HUDEP-2 (cell line): Measurements from ENCODE around the gene PLCD1.
A peak's percentile ranks its signal among the peaks of the same experiment; 100 is the strongest.
"Not testable (repeated sequence)": the region's sequence is repeated elsewhere in the genome, so short reads cannot be mapped to it uniquely, and the experiment has no call there.

ENCODE experiments used
- DNase-seq, 76 experiments: peaks; one replicate each; lab custom pipeline; 2025; ENCODE audit not compliant: unreplicated experiment in 76 of 76; lab: John Stamatoyannopoulos, UW

The PLCD1 gene

DNA sequence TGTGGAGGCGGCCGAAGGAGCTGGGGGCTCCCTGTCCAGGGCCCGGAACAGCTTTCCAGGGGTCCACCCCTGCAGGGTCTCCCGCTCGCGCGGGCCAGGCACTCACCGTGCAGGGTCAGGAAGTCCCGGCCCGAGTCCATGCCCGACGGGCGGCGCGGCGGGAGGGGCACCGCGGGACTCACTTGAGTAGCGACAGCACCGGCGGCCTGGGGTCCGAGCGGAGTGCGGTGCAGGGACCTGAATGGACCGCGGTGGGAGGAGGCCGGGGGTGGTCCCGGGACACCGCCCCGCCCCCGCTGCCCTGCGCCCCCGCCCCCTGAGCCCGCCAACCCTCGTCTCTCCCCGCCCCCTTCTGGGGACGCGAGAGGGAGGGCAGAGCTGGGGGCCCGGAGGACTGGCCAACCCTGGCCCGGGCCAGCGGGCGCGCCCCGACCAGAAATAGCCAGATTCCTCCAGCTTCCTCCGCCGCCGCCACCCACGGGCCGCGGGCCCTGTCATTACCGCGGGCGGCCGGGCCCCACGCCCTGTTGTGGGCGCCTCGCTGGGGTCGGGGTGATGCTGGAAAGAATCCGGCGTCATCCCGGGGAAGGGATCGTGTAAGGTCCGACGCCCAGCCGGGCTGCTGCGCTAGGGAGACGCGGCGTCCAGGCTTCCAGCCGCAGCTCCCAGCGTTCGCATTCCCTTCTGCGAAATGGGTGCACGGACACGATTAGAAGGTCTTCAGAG is at the start of gene PLCD1:
PLCD1 (minus strand) TSS at position 243 of the 726 bp plus-strand sequence; CDS start at position 140, 103 bp downstream.
- DNase-seq = no peak

DNA sequence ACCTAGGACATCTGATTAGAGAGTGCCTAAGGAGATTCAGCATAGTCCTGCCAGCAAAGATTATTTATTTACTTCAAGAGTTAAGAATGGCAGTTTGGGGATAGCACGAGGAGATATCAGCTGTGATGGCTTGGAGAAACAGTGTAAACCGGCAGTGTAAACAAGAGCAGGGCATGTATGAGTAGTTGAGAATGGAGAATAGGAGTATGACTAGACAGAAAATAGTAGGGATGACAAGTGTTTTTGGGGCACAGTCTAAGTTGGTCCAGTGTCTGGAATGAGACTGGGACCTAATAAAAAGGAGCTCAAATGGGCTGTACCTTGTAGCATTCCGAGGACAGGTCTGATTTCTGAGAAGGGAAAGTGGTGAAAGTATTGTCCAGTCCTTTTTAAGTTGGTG is 47.6 kb upstream of the PLCD1 start:
- not testable (repeated sequence) for DNase-seq

DNA sequence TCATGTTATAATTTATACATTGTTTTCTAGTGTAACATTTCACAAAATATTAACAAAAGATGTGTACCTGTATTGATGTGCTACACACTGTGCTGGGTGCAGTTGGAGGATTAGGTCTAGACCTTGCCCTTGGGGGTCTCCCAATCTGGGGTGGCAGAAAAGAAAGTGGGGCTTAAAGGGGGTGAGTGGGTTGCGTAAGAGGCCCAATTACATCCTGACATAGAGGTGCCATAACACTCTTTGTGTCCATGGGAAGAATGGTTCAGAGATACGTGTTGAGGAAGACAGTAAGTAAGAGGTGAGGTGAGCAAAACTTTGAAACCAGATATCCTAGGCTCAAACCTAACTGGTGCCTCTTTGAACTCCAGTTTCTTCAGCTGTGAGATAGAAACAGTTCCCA is 40.6 kb upstream of the PLCD1 start:
- no peak for DNase-seq

DNA sequence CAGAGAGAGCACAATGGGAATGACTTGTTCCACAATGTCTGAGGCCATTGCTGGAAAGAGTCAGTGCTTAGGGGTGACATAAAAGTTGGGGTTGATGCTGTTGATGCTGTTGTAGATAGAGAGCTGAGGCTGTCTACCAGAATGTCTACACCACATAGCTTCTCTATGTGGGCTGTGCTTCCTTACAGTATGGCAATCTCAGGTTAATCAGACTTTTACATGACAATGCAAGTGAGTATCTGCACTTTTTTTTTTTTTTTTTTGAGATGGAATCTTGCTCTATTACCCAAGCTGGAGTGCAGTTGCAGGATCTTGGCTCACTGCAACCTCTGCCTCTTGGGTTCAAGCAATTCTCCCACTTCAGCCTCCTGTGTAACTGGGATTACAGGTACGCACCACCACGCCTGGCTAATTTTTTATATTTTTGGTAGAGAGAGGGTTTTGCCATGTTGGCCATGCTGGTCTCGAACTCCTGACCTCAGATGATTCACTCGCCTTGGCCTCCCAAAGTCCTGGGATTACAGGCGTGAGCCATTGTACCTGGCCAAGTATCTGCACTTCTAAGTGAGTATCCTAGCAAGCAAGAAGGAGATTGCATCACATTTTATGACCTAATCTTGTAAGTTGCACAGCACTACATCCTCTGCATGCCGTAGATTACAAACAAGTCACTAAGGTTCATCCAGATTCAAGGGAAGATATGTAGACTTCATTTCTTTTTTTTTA is 38.2 kb upstream of the PLCD1 start:
- no peak for DNase-seq

DNA sequence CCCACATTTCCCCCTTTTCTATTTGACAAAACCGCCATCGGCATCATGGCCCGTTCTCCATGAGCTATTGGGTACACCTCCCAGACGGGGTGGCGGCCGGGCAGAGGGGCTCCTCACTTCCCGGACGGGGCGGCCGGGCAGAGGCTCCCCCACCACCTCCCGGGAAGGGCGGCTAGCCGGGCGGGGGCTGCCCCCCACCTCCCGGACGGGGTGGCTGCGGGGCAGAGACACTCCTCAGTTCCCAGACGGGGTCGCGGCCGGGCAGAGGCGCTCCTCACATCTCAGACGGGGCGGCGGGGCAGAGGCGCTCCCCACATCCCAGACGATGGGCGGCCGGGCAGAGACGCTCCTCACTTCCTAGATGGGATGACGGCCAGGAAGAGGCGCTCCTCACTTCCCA is 35.0 kb upstream of the PLCD1 start:
- DNase-seq = not testable (repeated sequence)

DNA sequence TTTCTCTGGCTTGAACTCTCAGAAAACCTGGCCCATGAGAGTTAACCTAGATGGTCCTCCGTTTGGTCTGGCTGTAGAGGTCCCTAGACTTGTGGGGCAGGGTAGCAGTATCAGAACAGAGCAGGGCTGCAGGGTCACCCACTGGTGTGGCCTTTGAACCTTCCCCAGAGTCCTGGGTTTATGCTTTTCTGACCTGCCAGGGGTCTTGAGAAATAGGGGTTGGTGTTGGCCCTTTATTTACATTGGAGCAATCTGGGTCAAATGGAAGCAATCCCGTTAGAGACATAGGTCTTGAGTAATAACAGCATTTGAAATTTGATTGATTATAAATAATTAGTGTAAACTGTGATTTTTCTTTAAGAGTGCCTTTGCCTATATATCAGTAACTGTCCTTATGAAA is 33.4 kb upstream of the PLCD1 start:
- DNase-seq = no peak

DNA sequence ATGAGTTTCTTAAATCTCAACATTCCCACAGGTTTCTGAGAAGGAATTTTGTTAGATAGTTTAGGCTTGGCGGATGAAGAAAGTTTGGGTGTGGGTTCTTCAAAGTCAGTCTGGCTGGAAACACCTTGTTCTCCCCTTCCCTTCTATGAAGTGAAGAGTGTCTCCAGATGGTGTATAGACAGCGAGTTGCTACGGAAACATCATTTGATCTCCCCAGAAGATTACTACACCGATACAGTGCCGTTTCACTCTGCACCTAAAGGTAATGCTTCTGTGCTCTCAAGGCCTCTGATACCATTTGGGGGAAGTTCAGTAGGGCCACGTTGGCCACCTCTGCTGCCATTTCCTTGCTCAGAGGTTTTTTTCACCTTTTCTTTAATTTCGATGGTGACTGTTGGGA is 30.1 kb upstream of the PLCD1 start:
- DNase-seq = no peak

DNA sequence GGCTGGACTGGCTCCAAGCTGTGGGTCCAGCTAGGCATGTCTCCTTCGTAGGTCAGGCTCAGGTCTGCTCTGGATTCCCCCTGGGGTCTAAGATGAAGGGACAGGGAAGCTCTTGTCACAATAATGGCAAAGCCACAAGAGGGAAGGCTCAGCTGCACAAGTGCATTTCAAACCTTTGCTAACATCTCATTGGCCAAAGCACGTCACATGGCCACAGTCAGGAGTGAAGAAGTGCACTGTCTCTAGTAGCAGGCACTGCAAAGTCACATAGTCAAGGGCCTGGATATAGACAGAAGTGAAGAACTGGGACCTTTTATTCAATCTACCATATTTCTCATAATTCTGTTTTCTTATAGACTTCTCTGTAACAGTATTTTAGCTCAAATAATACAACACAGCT is 29.7 kb upstream of the PLCD1 start:
- no peak for DNase-seq

DNA sequence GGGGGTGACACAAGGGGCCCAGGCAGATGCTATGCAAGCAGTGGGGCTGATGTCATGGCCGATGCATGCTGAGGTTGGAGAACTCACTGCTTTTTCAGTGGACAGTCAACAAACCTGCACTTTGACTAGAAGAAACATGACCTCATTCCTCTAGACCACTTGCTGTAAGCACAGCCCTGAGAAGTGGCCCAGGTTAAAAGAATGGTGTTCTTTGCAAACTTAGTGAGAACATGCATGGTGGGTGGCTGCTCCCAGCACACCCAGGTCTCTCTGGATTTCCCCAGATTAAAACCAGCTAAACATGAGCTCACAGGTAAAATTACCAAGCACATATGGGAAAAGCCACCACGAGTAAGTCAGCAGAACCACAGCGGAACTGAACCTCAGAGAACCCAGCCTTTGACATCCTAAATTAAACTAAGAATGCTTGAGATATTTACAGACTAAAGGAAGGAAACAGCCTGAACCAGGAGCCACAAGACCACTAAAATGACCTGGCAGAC is 25.1 kb upstream of the PLCD1 start:
- DNase-seq = no peak

DNA sequence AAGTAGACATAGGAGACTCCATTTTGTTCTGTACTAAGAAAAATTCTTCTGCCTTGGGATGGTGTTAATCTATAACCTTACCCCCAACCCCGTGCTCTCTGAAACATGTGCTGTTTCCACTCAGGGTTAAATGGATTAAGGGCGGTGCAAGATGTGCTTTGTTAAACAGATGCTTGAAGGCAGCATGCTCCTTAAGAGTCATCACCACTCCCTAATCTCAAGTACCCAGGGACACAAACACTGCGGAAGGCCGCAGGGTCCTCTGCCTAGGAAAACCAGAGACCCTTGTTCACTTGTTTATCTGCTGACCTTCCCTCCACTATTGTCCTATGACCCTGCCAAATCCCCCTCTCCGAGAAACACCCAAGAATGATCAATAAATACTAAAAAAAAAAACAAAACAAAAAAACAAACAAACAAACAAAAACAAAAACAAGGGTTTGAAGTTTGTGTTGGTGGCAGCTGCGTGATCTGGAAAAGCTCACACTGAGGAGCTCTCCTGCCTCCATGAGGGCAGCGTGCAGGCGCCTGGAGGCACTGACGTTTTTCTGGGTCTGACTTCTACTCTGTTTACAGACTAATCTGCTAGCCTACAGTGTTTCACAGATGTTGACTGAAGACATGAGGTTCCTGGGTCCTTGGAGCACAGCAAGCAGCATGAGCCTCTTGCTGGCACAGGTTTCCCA is 24.5 kb upstream of the PLCD1 start:
- DNase-seq = not testable (repeated sequence)

DNA sequence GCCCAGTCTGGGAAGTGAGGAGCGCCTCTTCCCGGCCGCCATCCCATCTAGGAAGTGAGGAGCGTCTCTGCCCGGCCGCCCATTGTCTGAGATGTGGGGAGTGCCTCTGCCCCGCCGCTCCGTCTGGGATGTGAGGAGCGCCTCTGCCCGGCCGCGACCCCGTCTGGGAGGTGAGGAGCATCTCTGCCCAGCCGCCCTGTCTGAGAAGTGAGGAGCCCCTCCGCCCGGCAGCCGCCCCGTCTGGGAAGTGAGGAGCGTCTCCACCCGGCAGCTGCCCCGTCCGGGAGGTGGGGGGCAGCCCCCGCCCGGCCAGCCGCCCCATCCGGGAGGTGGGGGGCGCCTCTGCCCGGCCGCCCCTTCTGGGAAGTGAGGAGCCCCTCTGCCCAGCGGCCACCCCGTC is 23.8 kb upstream of the PLCD1 start:
- not testable (repeated sequence) for DNase-seq

DNA sequence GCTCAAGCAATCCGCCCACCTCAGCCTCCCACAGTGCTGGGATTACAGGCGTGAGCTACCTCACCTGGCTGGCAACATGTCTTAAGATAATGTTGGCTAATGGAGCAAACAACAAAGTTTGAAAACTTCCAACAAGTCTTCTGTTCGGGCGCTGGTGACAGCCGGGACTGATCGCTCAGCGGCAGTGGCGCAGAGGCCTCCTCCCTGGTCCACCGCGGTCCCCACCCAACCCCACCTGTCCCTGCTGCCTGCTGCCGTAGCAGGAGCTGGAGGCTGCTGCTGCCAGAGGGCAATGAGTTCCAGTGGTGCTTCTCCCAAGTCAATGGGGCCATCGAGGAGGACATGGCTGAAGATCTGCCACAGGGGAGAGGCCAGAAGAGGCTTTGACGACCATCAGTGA is 21.7 kb upstream of the PLCD1 start:
- DNase-seq = no peak

DNA sequence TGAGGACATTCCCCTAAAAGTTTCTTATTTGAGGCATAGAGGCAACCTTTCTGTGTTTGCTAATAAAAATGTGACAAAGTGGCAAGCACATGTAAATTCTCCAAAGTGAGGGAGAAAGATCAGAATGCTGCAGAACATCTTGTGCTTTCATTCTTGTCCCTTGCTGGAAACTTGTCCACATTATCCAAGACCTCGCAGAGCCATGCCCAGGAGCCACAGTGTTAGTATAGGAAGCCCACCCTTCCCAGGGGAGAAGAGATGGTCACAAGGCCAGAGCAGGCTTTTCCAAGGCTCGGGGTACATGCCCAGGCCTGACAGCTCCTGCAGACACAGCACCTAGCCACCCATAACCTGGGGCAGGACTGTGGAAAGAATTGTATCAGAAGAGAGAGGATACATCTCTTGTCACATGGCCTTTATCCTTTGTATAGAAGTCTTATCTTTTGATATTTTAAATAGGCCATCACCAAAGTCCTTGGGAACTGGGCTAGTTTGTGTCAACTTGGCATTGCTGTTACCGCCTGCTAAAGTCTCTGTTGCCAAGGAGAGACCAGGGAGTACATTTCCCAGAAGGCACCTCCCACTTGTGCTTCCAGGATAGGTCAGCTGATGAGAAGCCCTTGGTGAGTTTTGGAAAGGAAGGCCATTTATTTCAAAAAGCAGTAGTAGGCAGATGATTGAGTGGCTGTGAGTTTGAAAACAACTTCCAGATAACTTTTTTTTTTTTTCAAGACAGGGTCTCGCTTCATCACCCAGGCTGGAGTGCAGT is 20.1 kb upstream of the PLCD1 start:
- no peak for DNase-seq

DNA sequence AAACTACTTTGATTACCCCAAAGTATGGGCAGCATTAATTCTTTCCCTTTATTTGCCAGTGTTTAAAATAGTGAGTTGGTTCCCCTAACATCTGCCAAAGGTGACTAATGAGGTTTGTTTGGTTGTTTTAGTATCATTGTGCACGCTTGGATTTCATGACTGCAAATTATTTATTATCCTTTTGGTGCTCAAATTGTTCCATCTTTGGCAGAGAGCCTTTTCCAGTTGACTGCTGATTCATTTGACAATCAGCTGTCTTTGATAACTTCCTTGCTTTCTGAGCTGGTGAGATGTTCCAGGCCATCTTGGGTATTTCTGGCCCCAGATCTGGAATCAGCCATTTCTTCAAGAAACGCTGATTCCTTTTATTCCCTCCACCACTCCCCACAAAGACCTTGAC is 18.5 kb upstream of the PLCD1 start:
- no peak for DNase-seq

DNA sequence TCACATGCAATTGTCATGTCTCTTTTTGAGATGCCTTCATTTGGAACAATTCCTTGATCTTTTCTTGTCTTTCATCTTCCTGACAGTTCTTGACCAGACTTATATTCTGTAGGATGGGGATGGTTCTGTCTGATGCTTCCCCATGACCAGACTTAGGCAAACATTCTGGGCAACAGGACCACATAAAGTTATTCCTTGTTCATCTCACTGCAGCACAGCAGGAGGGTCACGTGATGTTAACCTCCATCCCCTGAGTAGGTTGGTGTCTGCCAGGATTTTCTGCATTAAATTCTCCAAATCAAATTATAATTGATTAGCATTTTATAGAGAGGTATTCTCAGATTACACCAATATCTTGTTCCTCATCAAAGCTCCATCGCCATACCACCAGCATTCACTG is 17.4 kb upstream of the PLCD1 start:
- no peak for DNase-seq

DNA sequence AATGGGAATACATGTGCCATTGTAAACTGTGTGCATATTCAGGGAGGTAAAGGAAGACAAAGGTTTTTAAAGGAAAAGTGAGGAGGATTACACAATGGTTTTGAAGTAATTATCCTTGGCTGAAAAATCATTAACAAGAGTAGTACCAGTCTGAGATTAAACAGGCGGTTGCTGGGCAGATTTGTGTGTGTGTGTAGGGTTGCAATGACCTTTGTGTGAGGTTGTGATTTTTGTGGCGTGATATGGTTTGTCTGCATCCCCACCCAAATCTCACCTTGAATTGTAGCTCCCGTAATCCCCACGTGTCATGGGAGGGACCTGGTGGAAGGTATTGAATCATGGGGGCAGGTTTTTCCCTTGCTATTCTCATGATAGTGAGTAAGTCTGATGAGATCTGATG is 16.6 kb upstream of the PLCD1 start:
- DNase-seq = no peak

DNA sequence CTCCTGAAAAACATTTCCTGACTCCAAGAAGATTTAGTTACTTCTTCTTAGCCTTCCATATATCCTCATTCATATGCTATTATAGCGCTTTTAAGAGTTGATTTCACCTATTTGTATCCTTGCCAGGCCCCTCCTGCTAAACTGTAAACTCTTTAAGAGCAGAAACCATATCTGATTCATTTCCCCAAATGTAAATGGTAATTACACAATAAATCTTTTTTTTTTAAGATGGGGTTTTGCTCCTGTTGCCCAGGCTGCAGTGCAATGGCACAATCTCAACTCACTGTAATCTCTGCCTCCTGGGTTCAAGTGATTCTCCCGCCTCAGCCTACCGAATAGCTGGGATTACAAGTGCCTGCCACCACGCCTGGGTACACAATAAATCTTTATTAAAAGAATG is 14.0 kb upstream of the PLCD1 start:
- DNase-seq = no peak

DNA sequence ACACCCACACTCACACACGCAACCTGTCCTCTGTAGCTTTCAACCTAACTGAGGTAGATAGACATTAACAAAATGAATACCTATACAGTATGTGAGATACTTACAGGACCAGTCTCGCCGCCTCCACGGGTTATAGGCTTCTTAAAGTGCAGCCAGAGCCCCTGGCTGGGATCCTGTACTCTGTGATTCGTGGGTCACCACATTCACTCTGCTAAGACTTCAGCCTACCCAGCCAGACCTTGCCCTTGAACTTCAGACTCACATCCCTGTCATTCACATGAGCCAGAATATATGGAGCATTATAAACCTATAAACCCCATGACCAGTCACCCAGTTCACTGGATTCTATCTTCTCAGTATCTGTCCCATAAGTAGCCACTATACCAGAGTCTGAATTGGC is 11.0 kb upstream of the PLCD1 start:
- DNase-seq = no peak

DNA sequence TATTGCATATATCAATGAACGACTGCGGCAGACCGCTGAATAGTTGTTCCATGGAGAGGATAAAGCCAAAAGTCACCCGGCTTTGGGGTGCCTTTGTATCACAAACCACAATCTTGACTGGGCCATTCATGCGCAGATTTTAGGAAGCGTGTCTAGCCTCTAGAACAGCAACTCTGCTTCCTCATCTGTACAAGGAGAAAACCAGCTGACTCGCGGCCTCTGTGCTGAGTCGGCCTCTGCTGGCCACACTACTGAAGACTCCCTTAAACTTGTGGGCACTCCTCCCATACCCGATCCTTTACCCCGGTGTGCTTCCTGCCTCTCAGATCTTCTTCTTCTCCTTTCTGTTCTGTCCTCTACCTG is 10.4 kb upstream of the PLCD1 start:
- DNase-seq = peak in 26 of 76 experiments; percentile 2 to 26 (median 12)

DNA sequence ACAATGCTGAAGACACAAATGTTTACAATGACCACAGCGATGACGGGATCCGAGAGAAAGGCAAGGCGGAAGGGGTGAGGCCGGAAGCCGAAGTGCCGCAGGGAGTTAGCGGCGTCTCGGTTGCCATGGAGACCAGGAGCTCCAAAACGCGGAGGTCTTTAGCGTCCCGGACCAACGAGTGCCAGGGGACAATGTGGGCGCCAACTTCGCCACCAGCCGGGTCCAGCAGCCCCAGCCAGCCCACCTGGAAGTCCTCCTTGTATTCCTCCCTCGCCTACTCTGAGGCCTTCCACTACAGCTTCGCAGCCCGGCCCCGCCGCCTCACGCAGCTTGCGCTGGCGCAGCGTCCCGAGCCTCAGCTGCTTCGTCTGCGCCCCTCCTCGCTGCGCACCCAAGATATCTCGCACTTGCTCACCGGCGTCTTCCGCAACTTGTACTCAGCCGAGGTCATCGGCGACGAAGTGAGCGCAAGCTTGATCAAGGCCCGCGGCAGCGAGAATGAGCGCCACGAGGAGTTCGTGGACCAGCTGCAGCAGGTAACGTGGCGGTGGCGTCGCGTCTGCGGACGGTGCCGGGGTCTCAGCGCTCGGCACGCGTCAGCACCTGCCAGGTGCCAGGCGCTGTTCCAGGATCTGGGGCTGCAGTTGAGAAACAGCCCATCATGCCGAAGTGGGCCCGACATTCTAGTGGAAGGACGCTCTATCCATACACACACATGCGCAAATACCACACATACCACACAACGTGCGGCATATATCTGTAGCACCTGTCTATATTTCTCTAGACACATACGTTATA is 9.9 kb upstream of the PLCD1 start, which contains the start of gene DLEC1:
DLEC1 (plus strand) TSS at position 108 of the 798 bp plus-strand sequence; CDS start at position 126, 18 bp downstream.
- peak in 2 of 76 experiments; percentile 16 to 23 for DNase-seq
